ENCODE results near the gene SCAF11. TPM values are rescaled to one million over a fixed set of nuclear protein-coding genes. Genes with fewer than 3 reads are reported as not detected.

SCAF11 gene
- total and polyA plus RNA-seq, 11 donors: 26.4 to 148 (median 85.7) TPM

GRCh38 chr12:45986641-45987339, 3.6 kb downstream of the SCAF11 start:
- peaks cover 0 to 15% (median 0%) of the 10 kb centered on the region in 9 donors for H3K36me3 ChIP-seq
- WGBS, 4 donors: 52 to 75% (median 60%) methylated on average over 5 of the region's 5 CpGs
- TF ChIP-seq POLR2A (IDR thresholded peaks at IDR 0.05): no peak
- TF ChIP-seq CTCF (IDR thresholded peaks at IDR 0.05): no peak
- no peak for ATAC-seq
- H3K9me3 ChIP-seq: no peaks in the 10 kb centered on the region
- peak overlapping the region in 4 of 12 donors; percentile 2 to 81 (median 75) for H3K4me3 ChIP-seq
- H3K27ac ChIP-seq: peak overlapping the region in 11 of 12 donors; percentile 19 to 100 (median 53)
- H3K27me3 ChIP-seq: no peaks in the 10 kb centered on the region
- intact Hi-C loops (cut with DNase I): loop anchor here in 2 of 10 donors (5.0 to 10.0 kb wide), 2 partner anchors 222 to 259 kb away; partner anchors contain the start of gene ARID2 (in 1 of the 2)
- DNase-seq: no peak
- peaks cover 0 to 75% (median 68%) of the 10 kb centered on the region in 12 donors for H3K4me1 ChIP-seq

GRCh38 chr12:45981075-45981837, 9.1 kb downstream of the SCAF11 start:
- intact Hi-C loops (cut with DNase I): loop anchor here in 2 of 10 donors (10.0 kb wide), 1 partner anchor 216 kb away; no protein-coding TSS in a partner anchor
- ATAC-seq (no peak), DNase-seq (no peak)
- Histone ChIP-seq H3K4me1 (peaks cover 9 to 96% (median 79%) of the 10 kb centered on the region in 12 donors), H3K27me3 (no peaks in the 10 kb centered on the region), H3K27ac (peak overlapping the region in 5 of 12 donors; percentile 4 to 68 (median 42)), H3K36me3 (peaks cover 0 to 10% (median 0%) of the 10 kb centered on the region in 9 donors), H3K4me3 (no peak overlapping the region), H3K9me3 (no peaks in the 10 kb centered on the region)
- no peak for TF ChIP-seq POLR2A (IDR thresholded peaks at IDR 0.05)
- TF ChIP-seq CTCF (IDR thresholded peaks at IDR 0.05): no peak
- 77 to 84% (median 78%) methylated on average over 7 of the region's 7 CpGs for WGBS, 4 donors

GRCh38 chr12:45980540-45980939, 9.8 kb downstream of the SCAF11 start:
- intact Hi-C loops (cut with DNase I): loop anchor here in 2 of 10 donors (10.0 kb wide), 1 partner anchor 216 kb away; no protein-coding TSS in a partner anchor

More at GRCh38 chr12:45980540-45980939, 9.8 kb downstream of the SCAF11 start:
- peak in 3 of 4 donors; percentile 22 to 30 (median 29) for ATAC-seq
- peaks cover 0 to 8% (median 0%) of the 10 kb centered on the region in 9 donors for H3K36me3 ChIP-seq
- H3K27me3 ChIP-seq: no peaks in the 10 kb centered on the region
- no peaks in the 10 kb centered on the region for H3K9me3 ChIP-seq
- no peak overlapping the region for H3K4me3 ChIP-seq
- DNase-seq: no peak
- peak overlapping the region in 8 of 12 donors; percentile 4 to 68 (median 36) for H3K27ac ChIP-seq
- peaks cover 9 to 96% (median 79%) of the 10 kb centered on the region in 12 donors for H3K4me1 ChIP-seq
- WGBS, 4 donors: 32 to 45% (median 42%) methylated on average over 1 of the region's 1 CpG
- TF ChIP-seq POLR2A (IDR thresholded peaks at IDR 0.05): no peak
- TF ChIP-seq CTCF (IDR thresholded peaks at IDR 0.05): no peak

Measured in heart left ventricle (tissue), 16 donors.